GM21390 (cell line): ENCODE results near the gene GLDN.
"Not testable (repeated sequence)": the region's sequence is repeated elsewhere in the genome, so short reads cannot be mapped to it uniquely, and the experiment has no call there.

Experiments
- ATAC-seq: cut with Tn5 transposase; IDR thresholded peaks from one replicate; pipeline ENCODE4 v1.9.1; 2021; ENCODE audit not compliant: unreplicated experiment

Gene GLDN

GRCh38 chr15:51386960-51387698, 45.7 kb downstream of the GLDN start:
- ATAC-seq: no peak

GRCh38 chr15:51387699-51388041, 46.2 kb downstream of the GLDN start:
- ATAC-seq: no peak

GRCh38 chr15:51388726-51389125, 47.3 kb downstream of the GLDN start:
- no peak for ATAC-seq

- ATAC-seq: no peak
Measured at GRCh38 chr15:51390241-51390965, 48.9 kb downstream of the GLDN start.

GRCh38 chr15:51390966-51391422, 49.5 kb downstream of the GLDN start:
- no peak for ATAC-seq

- ATAC-seq: no peak
Measured at GRCh38 chr15:51396921-51397320, 55.5 kb downstream of the GLDN start.

- no peak for ATAC-seq
Measured at GRCh38 chr15:51398626-51399025, 57.2 kb downstream of the GLDN start.

GRCh38 chr15:51401051-51401780, 59.8 kb downstream of the GLDN start:
- ATAC-seq: no peak

GRCh38 chr15:51401872-51402517, 60.5 kb downstream of the GLDN start:
- ATAC-seq: no peak

GRCh38 chr15:51403072-51403878, 61.8 kb downstream of the GLDN start:
- ATAC-seq: no peak

- no peak for ATAC-seq
Measured at GRCh38 chr15:51403946-51404695, 62.7 kb downstream of the GLDN start.

GRCh38 chr15:51405693-51406523, 64.5 kb downstream of the GLDN start:
- ATAC-seq: no peak

GRCh38 chr15:51414256-51414860, 72.9 kb downstream of the GLDN start:
- no peak for ATAC-seq

GRCh38 chr15:51416129-51416528, 74.7 kb downstream of the GLDN start:
- ATAC-seq: no peak

- not testable (repeated sequence) for ATAC-seq
Measured at GRCh38 chr15:51423040-51423439, 81.6 kb downstream of the GLDN start.

- ATAC-seq: no peak
Measured at GRCh38 chr15:51424780-51425179, 83.3 kb downstream of the GLDN start.

- no peak for ATAC-seq
Measured at GRCh38 chr15:51425517-51426040, 84.1 kb downstream of the GLDN start.

GRCh38 chr15:51438526-51438925, 97.1 kb downstream of the GLDN start:
- no peak for ATAC-seq
